Activated CD8-positive, alpha-beta T cell treated with anti-CD3 and anti-CD28 coated beads for 36 hours (primary cell): ENCODE measurements around the gene ATP8B4. TPM values are rescaled to one million over a fixed set of nuclear protein-coding genes. Genes with fewer than 3 reads are reported as not detected.

ENCODE experiments used
- ATAC-seq: fragments of 200-7000 bp; cut with Tn5 transposase; one replicate; pipeline ENCODE4 v1.10.0; 2021; ENCODE audit warnings: mild to moderate bottlenecking, moderate library complexity
- CTCF ChIA-PET: fragments of 350-600 bp; sonication (Branson Sonifier 250); formaldehyde crosslinking; loops from one replicate; lab custom pipeline; 2021; ENCODE audit warnings: antibody characterized with exemption; lab: Charles Lee
- POLR2A ChIA-PET: fragments of 350-600 bp; sonication (Branson Sonifier 250); formaldehyde crosslinking; loops from one replicate; lab custom pipeline; 2021; ENCODE audit warnings: antibody characterized with exemption; lab: Charles Lee
- DNase-seq: peaks from one replicate; pipeline ENCODE4 v3.0.0-alpha.2; 2020
- H3K27ac Mint-ChIP-seq: one replicate; pipeline ENCODE4 v1.8.0; 2021; ENCODE audit warnings: mild to moderate bottlenecking, mixed read lengths
- H3K27me3 Mint-ChIP-seq: one replicate; pipeline ENCODE4 v1.8.0; 2021; ENCODE audit warnings: mixed read lengths
- H3K36me3 Mint-ChIP-seq: one replicate; pipeline ENCODE4 v1.8.0; 2021; ENCODE audit warnings: low read depth, mixed read lengths
- H3K4me1 Mint-ChIP-seq: one replicate; pipeline ENCODE4 v1.8.0; 2021; ENCODE audit warnings: low read depth, mixed read lengths
- H3K4me3 Mint-ChIP-seq: one replicate; pipeline ENCODE4 v1.8.0; 2021; ENCODE audit warnings: mild to moderate bottlenecking, moderate library complexity, mixed read lengths
- H3K9me3 Mint-ChIP-seq: one replicate; pipeline ENCODE4 v1.8.0; 2021; ENCODE audit warnings: mixed read lengths
- CTCF ChIP-seq: fragments of 200-600 bp; IDR thresholded peaks from one replicate; pipeline ENCODE4 v1.8.0; 2022; ENCODE audit warnings: antibody characterized with exemption, mild to moderate bottlenecking
- intact Hi-C: fragments of 100-400 bp; cut with micrococcal nuclease; formaldehyde crosslinking; loops from one replicate; pipeline ENCODE4 v1.10.0; 2022
- total RNA-seq, 2 experiments: library from RNA; stranded (reverse); gene quantifications; one replicate each; pipeline ENCODE4 v1.2.3, GENCODE V29; 2021

ATP8B4 gene
- total RNA-seq, 2 experiments from 2014 or later, result 4.6 to 5.8 TPM

GRCh38 chr15:50042775-50043174 lies 76.3 kb downstream of the ATP8B4 start:
- POLR2A ChIA-PET, result interaction anchor here (0.6 kb wide), 1 partner anchor 982 kb away, joined by 3 read pairs; no protein-coding TSS in a partner anchor
- Mint-ChIP-seq H3K36me3 (peaks cover 5% of the 10 kb centered on the region), H3K4me3 (no peak overlapping the region), H3K4me1 (peaks cover 7% of the 10 kb centered on the region), H3K27ac (no peak overlapping the region), H3K9me3 (peaks cover 11% of the 10 kb centered on the region), H3K27me3 (no peaks in the 10 kb centered on the region)
- ATAC-seq (no peak), DNase-seq (no peak)
- intact Hi-C loops, result no loop called here
- no peak for TF ChIP-seq CTCF
- CTCF ChIA-PET, result no interaction called here

- DNase-seq (no peak), ATAC-seq (no peak)
- ChIA-PET CTCF (interaction anchor here (1.0 kb wide), 1 partner anchor 114 kb away, joined by 4 read pairs; no protein-coding TSS in a partner anchor), POLR2A (interaction anchor here (0.6 kb wide), 1 partner anchor 152 kb away, joined by 4 read pairs; no protein-coding TSS in a partner anchor)
- no peak for TF ChIP-seq CTCF
- intact Hi-C loops, result no loop called here
- no peak overlapping the region for H3K27ac Mint-ChIP-seq
- H3K9me3 Mint-ChIP-seq, result no peaks in the 10 kb centered on the region
- no peaks in the 10 kb centered on the region for H3K4me1 Mint-ChIP-seq
- no peak overlapping the region for H3K4me3 Mint-ChIP-seq
- no peaks in the 10 kb centered on the region for H3K36me3 Mint-ChIP-seq
- H3K27me3 Mint-ChIP-seq, result peaks cover 3% of the 10 kb centered on the region
Observed at GRCh38 chr15:50030456-50030855, 88.6 kb downstream of the ATP8B4 start.

- POLR2A ChIA-PET, result no interaction called here
- no peak for ATAC-seq
- peaks cover 6% of the 10 kb centered on the region for H3K27me3 Mint-ChIP-seq
Observed at GRCh38 chr15:50028326-50028725, 90.7 kb downstream of the ATP8B4 start.

GRCh38 chr15:50024281-50024680 lies 94.8 kb downstream of the ATP8B4 start:
- CTCF ChIA-PET, result no interaction called here
- Mint-ChIP-seq H3K4me3 (no peak overlapping the region), H3K9me3 (no peaks in the 10 kb centered on the region), H3K27me3 (peaks cover 6% of the 10 kb centered on the region), H3K36me3 (no peaks in the 10 kb centered on the region), H3K27ac (no peak overlapping the region), H3K4me1 (peaks cover 2% of the 10 kb centered on the region)
- ATAC-seq (no peak), DNase-seq (no peak)
- intact Hi-C loops, result no loop called here
- POLR2A ChIA-PET, result no interaction called here
- no peak for TF ChIP-seq CTCF

More at GRCh38 chr15:50028326-50028725, 90.7 kb downstream of the ATP8B4 start:
- H3K27ac Mint-ChIP-seq, result no peak overlapping the region
- H3K4me3 Mint-ChIP-seq, result no peak overlapping the region
- no peak for DNase-seq
- intact Hi-C loops, result no loop called here
- TF ChIP-seq CTCF, result no peak
- H3K9me3 Mint-ChIP-seq, result no peaks in the 10 kb centered on the region
- H3K36me3 Mint-ChIP-seq, result no peaks in the 10 kb centered on the region
- H3K4me1 Mint-ChIP-seq, result no peaks in the 10 kb centered on the region
- CTCF ChIA-PET, result interaction anchor here (0.8 to 1.0 kb wide), 2 partner anchors 24 to 288 kb away, joined by 3 read pairs; no protein-coding TSS in a partner anchor

- Mint-ChIP-seq H3K36me3 (no peaks in the 10 kb centered on the region), H3K4me1 (peaks cover 2% of the 10 kb centered on the region), H3K27me3 (peaks cover 3% of the 10 kb centered on the region), H3K4me3 (no peak overlapping the region), H3K27ac (no peak overlapping the region), H3K9me3 (no peaks in the 10 kb centered on the region)
- intact Hi-C loops, result no loop called here
- ATAC-seq (no peak), DNase-seq (no peak)
- ChIA-PET CTCF (no interaction called here), POLR2A (no interaction called here)
- no peak for TF ChIP-seq CTCF
Observed at GRCh38 chr15:50018491-50018890, 100.5 kb downstream of the ATP8B4 start.
